ENCODE data around the gene STARD9.
"Not testable (repeated sequence)": the region's sequence is repeated elsewhere in the genome, so short reads cannot be mapped to it uniquely, and the experiment has no call there.

Gene STARD9

DNA sequence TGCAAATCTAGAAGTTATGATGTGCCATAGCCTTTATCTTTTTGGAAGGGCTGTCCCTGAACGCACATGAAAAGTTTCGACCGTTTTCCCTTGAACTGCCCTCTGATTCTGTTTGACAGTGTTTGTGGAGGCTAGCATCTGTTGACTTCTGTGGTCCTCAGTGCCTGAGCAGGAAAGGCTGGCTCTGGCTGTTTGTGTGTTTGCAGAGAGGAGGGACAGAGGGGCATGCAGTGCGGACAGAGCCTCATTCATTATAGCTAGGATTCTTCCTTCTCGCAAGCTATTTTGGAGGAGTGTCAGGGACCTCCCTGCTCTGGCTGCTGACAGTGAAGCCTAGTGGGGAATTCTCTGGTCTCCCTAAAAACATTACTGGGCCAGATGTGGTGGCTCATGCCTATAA is 97.0 kb downstream of the STARD9 start:
- no peaks in the 10 kb centered on the region for H3K36me3 ChIP-seq
- H3K9me3 ChIP-seq = no peaks in the 10 kb centered on the region
- no peak overlapping the region for H3K27ac ChIP-seq
- H3K27me3 ChIP-seq = no peaks in the 10 kb centered on the region
- TF ChIP-seq, protein P1, sequence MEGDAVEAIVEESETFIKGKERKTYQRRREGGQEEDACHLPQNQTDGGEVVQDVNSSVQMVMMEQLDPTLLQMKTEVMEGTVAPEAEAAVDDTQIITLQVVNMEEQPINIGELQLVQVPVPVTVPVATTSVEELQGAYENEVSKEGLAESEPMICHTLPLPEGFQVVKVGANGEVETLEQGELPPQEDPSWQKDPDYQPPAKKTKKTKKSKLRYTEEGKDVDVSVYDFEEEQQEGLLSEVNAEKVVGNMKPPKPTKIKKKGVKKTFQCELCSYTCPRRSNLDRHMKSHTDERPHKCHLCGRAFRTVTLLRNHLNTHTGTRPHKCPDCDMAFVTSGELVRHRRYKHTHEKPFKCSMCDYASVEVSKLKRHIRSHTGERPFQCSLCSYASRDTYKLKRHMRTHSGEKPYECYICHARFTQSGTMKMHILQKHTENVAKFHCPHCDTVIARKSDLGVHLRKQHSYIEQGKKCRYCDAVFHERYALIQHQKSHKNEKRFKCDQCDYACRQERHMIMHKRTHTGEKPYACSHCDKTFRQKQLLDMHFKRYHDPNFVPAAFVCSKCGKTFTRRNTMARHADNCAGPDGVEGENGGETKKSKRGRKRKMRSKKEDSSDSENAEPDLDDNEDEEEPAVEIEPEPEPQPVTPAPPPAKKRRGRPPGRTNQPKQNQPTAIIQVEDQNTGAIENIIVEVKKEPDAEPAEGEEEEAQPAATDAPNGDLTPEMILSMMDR (IDR thresholded peaks at IDR 0.05) = no peak
- H3K4me3 ChIP-seq (ENCODE audit: low read depth in 1 of 2, low read length in 1 of 2) = no peak overlapping the region
- no peaks in the 10 kb centered on the region for H3K4me1 ChIP-seq (ENCODE audit: control insufficient read depth in 1 of 2, insufficient read depth in 1 of 2, low read depth in 1 of 2, low read length in 1 of 2)

DNA sequence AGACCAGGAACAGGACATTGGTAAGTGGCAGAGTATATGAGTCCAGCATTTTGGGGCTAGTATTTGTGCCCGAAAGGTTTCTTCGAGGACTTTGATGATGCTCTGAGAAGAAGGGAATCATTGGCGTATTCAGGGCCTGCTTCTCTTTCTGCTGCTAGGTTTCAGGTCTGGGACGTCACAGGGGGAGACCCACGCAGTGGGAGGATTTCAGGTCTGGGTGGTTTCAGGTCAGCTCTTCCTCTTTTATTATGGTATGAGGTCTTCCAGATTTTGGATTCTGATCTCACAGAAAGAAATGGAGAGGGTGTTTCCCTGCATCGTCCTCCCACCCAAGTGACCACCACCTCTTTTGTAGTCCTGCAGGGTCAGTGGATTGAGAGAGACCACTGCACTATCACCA is 99.1 kb downstream of the STARD9 start:
- Histone ChIP-seq H3K27ac (no peak overlapping the region), H3K4me1 (ENCODE audit: control insufficient read depth in 1 of 2, insufficient read depth in 1 of 2, low read depth in 1 of 2, low read length in 1 of 2) (no peaks in the 10 kb centered on the region), H3K27me3 (no peaks in the 10 kb centered on the region), H3K36me3 (no peaks in the 10 kb centered on the region), H3K4me3 (ENCODE audit: low read depth in 1 of 2, low read length in 1 of 2) (no peak overlapping the region), H3K9me3 (no peaks in the 10 kb centered on the region)
- TF ChIP-seq, protein P1 (IDR thresholded peaks at IDR 0.05) = no peak

DNA sequence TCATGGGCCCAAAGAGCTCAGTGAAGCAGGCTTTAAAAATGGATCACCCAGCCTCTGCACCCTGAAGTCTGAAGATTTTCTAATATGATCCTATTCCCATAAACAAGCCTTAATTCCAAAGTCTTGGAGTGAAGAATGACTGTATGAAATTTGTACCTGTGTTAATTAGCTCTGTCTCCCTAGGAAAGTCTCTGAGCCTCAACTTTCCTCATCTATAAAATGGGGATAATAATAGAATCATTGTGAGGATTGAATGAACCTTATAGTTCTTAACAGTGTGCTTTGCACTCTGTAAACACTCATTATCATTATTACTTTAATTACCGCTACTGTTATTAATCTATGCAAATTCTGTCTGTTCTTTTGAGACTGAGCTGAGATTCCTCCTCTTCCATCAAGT is 99.6 kb downstream of the STARD9 start:
- Histone ChIP-seq H3K4me3 (ENCODE audit: low read depth in 1 of 2, low read length in 1 of 2) (no peak overlapping the region), H3K9me3 (no peaks in the 10 kb centered on the region), H3K4me1 (ENCODE audit: control insufficient read depth in 1 of 2, insufficient read depth in 1 of 2, low read depth in 1 of 2, low read length in 1 of 2) (no peaks in the 10 kb centered on the region), H3K27ac (no peak overlapping the region), H3K36me3 (no peaks in the 10 kb centered on the region), H3K27me3 (no peaks in the 10 kb centered on the region)
- TF ChIP-seq, protein P1 (IDR thresholded peaks at IDR 0.05) = no peak

DNA sequence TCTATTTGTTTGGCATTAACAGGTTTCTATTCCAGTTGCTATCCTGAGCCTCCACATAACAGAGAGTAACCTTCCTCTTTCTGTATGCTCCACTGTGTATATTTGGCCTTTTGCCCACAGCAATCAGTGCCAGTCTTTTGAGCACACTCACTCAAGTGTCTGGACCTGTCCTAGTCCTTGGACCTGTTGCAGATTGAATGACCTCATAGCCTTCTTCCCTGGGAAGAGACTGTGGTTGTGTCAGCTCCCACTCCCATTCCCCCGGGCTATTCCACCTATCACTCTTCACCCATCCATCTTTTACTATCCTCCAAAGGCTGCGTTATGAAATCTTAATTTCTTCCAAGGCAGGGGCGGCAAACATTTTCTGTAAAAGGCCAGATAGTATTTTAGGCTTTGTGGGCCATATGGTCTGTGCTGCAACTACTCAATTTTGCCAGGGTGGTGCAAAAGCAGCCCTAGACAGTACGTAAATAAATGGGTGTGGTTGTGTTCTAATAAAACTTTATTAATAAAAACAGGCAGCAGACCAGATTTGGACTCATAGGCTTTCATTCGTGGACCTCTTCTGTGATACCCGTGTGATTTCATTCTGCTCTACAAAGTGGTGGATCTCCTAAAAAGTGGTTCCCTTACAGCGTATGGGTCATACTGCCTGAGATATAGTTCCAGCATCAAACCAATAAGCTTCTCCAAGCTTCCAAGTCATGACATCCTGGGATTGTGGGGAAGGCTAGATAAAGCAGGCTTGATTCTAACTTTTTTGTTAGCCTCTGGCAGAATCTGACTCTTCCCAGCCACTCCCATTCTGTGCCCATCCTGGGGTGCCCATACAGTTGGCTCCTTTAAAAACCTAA is 104.1 kb downstream of the STARD9 start:
- no peaks in the 10 kb centered on the region for H3K4me1 ChIP-seq (ENCODE audit: control insufficient read depth in 1 of 2, insufficient read depth in 1 of 2, low read depth in 1 of 2, low read length in 1 of 2)
- TF ChIP-seq, protein P1 (IDR thresholded peaks at IDR 0.05) = no peak
- H3K36me3 ChIP-seq = no peaks in the 10 kb centered on the region
- no peak overlapping the region for H3K27ac ChIP-seq
- no peaks in the 10 kb centered on the region for H3K27me3 ChIP-seq
- H3K4me3 ChIP-seq (ENCODE audit: low read depth in 1 of 2, low read length in 1 of 2) = no peak overlapping the region
- no peaks in the 10 kb centered on the region for H3K9me3 ChIP-seq

DNA sequence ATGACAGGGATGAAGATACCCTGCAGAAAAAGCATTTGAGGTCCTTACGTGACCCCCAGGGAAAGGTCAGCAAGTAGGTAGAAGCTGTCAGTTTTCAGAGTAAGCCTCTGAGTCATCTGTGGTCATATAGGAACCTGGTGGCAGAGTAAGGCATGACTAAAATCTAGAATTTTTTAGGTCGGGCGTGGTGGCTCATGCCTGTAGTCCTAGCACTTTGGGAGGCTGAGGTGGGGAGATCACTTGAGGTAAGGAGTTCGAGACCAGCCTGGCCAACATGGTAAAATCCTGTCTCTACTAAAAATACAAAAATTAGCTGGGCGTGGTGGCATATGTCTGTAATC is 104.7 kb downstream of the STARD9 start:
- not testable (repeated sequence) for H3K9me3 ChIP-seq; H3K4me1 ChIP-seq (ENCODE audit: control insufficient read depth in 1 of 2, insufficient read depth in 1 of 2, low read depth in 1 of 2, low read length in 1 of 2); H3K4me3 ChIP-seq (ENCODE audit: low read depth in 1 of 2, low read length in 1 of 2); H3K36me3 ChIP-seq; H3K27me3 ChIP-seq; H3K27ac ChIP-seq

DNA sequence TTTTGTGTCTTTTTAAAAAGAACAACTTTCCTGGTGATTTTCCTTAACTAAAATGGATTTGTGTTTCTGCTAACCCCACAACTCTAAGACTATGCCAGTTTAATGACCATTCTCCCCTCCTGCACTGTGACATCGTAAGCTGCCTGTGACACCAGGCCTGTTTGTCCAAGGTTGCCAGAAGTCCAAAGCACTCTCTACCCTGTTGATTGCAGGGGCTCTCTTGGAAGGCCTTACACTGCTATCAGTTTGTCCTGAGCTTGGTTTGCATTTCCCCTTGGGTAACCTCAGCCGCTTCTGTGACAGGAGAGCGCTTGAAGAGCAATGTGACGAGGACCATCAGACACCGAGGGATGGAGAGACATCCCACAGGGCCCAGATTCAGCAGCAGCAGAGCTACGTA is 105.7 kb downstream of the STARD9 start:
- Histone ChIP-seq H3K9me3 (no peaks in the 10 kb centered on the region), H3K4me1 (ENCODE audit: control insufficient read depth in 1 of 2, insufficient read depth in 1 of 2, low read depth in 1 of 2, low read length in 1 of 2) (no peaks in the 10 kb centered on the region), H3K4me3 (ENCODE audit: low read depth in 1 of 2, low read length in 1 of 2) (no peak overlapping the region), H3K27me3 (no peaks in the 10 kb centered on the region), H3K36me3 (no peaks in the 10 kb centered on the region), H3K27ac (no peak overlapping the region)
- TF ChIP-seq, protein P1 (IDR thresholded peaks at IDR 0.05) = no peak
